KOPT-K1 (cell line): ENCODE results near the gene NIPBL.
"Not testable (repeated sequence)": the region's sequence is repeated elsewhere in the genome, so short reads cannot be mapped to it uniquely, and the experiment has no call there.

Experiments used
- H3K27ac ChIP-seq: fragments of 200-600 bp; sonication (generic); 2 replicates; pipeline ENCODE4 v1.5.1; 2016; ENCODE audit warnings: antibody characterized with exemption, mild to moderate bottlenecking, low read depth, low read length; ENCODE audit not compliant: poor library complexity, severe bottlenecking
- H3K36me3 ChIP-seq: fragments of 200-600 bp; sonication (generic); 2 replicates; pipeline ENCODE4 v1.5.1; 2017; ENCODE audit warnings: antibody characterized with exemption, mild to moderate bottlenecking, low read length, moderate library complexity; ENCODE audit not compliant: insufficient read depth
- H3K9me3 ChIP-seq: fragments of 200-600 bp; sonication (generic); 2 replicates; pipeline ENCODE4 v1.5.1; 2017; ENCODE audit warnings: antibody characterized with exemption, low read length, mild to moderate bottlenecking; ENCODE audit not compliant: insufficient read depth, poor library complexity, severe bottlenecking

NIPBL gene

GRCh38 chr5:37080697-37081096 lies 204.1 kb downstream of the NIPBL start:
- Histone ChIP-seq H3K36me3 (peaks cover 26% of the 10 kb centered on the region), H3K27ac (peak overlapping the region; percentile 35)

DNA sequence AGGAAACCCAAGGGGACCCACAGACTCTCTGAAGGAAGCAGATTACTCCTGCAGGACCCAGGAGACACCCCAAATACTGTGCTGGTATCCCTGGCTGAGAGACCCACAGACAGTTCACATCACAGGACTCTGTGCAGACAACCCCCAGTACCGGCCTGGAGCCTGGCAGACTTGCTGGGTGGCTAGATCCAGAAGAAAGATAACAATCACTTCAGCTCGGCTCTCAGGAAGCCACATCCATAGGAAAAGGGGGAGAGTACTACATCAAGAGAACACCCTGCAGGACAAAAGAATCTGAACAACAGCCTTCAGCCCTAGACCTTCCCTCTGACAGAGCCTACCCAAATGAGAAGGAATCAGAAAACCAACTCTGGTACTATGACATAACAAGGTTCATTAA lies 206.4 kb downstream of the NIPBL start:
- peaks cover 26% of the 10 kb centered on the region for H3K36me3 ChIP-seq
- H3K9me3 ChIP-seq, H3K27ac ChIP-seq: not testable (repeated sequence)

More at GRCh38 chr5:37080697-37081096, 204.1 kb downstream of the NIPBL start:
- H3K9me3 ChIP-seq, result no peaks in the 10 kb centered on the region

DNA sequence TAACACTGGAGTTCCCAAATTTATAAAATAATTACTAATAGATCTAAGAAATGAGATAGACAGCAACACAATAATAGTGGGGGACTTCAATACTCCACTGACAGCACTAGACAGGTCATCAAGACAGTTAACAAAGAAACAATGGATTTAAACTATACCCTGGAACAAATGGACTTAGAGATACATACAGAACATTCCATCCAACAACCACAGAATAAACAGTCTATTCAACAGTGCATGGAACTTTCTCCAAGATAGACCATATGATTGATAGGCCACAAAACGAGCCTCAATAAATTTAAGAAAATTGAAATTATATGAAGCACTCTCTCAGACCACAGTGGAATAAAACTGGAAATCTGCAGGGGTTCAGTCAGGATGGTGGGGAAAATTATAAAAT lies 209.5 kb downstream of the NIPBL start:
- H3K27ac ChIP-seq, result not testable (repeated sequence)
- Histone ChIP-seq H3K9me3 (peaks cover 28% of the 10 kb centered on the region), H3K36me3 (peaks cover 27% of the 10 kb centered on the region; the same call in 1 of the 2 replicates)

- Histone ChIP-seq H3K27ac (no peak overlapping the region), H3K9me3 (peaks cover 29% of the 10 kb centered on the region), H3K36me3 (peaks cover 32% of the 10 kb centered on the region; the same call in 1 of the 2 replicates)
These were observed 210.1 kb downstream of the NIPBL start for GRCh38 chr5:37086466-37087173.

- H3K36me3 ChIP-seq, result peaks cover 33% of the 10 kb centered on the region; the same call in 1 of the 2 replicates
These were observed 211.4 kb downstream of the NIPBL start for GRCh38 chr5:37088009-37088408.

DNA sequence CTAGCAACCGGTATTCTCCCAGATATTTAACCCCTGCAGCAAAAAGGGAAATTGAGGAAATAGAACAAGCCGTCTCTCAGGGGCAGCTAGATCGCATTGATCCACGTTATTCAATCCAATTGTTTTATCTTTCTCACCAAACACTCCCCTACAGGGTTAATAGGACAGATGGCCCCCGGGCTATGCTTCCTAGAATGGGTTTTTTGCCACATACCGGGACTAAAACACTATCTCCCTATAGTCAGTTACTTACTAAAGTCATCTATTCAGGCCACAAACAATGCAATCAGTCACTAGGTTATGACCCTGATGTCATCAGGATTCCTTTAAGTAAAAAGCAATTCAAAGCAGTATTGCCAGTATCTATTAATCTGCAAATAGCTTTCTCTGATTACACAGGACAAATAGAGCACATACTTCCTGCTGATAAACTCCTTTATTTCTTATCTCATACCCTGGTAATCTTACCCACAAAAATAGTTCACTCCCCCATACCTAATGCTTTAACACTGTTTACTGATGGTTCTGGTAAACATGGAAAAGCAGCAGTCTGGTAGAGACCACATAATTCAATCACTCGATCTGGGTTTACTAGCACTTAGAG lies 213.7 kb downstream of the NIPBL start:
- Histone ChIP-seq H3K9me3 (peaks cover 33% of the 10 kb centered on the region), H3K36me3 (peaks cover 30% of the 10 kb centered on the region; the same call in 1 of the 2 replicates), H3K27ac (no peak overlapping the region)

More at GRCh38 chr5:37088009-37088408, 211.4 kb downstream of the NIPBL start:
- peaks cover 29% of the 10 kb centered on the region for H3K9me3 ChIP-seq
- H3K27ac ChIP-seq, result no peak overlapping the region

GRCh38 chr5:37090781-37091180 lies 214.2 kb downstream of the NIPBL start:
- H3K27ac ChIP-seq, result no peak overlapping the region
- H3K9me3 ChIP-seq, result peaks cover 38% of the 10 kb centered on the region
- peaks cover 28% of the 10 kb centered on the region; the same call in 1 of the 2 replicates for H3K36me3 ChIP-seq

DNA sequence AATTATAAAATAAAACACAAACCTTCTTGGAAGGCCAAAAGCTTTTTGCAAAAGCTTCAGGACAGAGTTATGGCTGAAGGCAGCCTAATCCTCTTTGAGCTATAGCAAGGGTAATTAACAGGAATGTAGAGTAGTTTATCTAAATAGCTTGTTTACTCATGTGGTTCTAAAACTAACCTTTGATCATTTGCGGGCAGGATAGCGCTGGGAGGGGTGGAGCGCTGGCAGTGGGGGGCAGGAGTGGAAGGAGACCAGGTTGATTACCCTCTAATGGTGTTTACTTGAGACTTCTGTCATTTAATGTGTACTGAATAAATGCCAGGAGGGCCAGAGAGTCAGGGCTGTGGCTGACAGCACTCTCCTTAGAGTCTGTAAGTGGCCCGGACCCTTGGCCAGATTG lies 217.2 kb downstream of the NIPBL start:
- peaks cover 54% of the 10 kb centered on the region for H3K9me3 ChIP-seq
- peaks cover 19% of the 10 kb centered on the region; the same call in 1 of the 2 replicates for H3K36me3 ChIP-seq
- not testable (repeated sequence) for H3K27ac ChIP-seq

DNA sequence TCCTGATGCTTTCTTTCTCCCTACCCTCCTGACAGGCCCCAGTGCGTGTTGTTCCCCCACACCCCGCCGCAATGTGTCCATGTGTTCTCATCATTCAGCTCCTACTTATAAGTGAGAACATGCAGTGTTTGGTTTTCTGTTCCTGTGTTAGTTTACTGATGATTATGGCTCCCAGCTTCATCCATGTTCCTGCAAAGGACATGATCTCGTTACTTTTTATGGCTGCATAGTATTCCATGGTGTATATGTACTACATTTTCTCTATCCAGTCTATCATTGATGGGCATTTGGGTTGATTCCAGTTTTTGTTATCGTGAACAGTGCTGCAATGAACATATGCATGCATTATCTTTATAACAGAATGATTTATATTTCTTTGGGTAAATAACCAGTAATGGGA lies 222.7 kb downstream of the NIPBL start:
- not testable (repeated sequence) for H3K27ac ChIP-seq, H3K36me3 ChIP-seq
- peaks cover 70% of the 10 kb centered on the region for H3K9me3 ChIP-seq

DNA sequence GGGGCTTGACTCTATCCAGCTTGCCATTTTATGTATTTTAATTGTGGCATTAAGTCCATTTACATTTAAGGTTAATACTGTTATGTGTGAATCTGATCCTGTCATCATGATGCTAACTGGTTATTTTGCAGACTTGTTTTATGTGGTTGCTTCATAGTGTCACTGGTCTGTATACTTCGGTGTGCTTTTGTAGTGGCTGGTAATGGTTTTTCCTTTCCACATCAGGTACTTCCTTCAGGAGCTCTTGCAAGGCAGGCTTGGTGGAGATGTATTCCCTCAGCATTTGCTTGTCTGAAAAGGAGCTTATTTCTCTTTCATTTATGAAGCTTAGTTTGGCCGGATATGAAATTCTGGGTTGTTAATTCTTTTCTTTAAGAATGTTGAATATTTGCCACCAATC lies 226.7 kb downstream of the NIPBL start:
- H3K27ac ChIP-seq, result peak overlapping the region; percentile 31
- peaks cover 38% of the 10 kb centered on the region for H3K9me3 ChIP-seq
- peaks cover 34% of the 10 kb centered on the region for H3K36me3 ChIP-seq

DNA sequence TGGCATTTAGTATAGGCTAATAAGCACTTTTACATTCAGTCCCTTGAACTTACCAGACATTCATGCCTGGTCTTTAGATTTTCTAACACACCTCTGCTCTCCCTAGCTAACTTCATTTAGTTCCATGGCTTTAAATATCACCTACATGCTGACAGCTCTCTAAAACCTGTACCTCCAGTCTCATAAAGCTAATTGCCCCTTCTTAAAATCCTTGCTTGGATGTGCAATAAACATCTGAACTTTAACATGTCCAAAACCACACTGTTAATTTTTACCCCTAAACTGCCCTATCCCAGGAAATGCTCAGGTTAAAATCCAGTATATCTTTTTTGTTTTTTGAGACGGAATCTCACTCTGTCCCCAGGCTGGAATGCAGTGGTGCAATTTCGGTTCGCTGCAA lies 232.8 kb downstream of the NIPBL start:
- Histone ChIP-seq H3K9me3 (peaks cover 16% of the 10 kb centered on the region), H3K27ac (peak overlapping the region; percentile 98), H3K36me3 (peaks cover 45% of the 10 kb centered on the region)

DNA sequence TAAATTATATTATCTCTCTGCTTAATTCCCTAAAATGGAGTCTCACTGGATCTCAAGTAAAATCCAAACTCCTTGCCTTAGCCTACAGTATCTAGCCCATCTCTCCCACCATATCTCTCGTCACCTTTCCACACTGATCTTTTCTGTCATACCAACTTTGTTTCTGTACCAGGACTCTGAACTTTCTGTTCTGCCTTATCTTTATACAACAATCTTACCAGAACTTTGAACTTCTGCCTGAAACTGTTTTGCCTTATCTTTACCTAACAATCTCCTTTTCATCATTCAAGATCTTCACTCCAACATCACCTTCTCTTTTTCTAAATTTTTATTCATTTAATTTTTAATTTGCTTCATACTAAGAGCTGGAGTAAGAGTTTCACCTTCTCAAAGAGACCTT lies 233.6 kb downstream of the NIPBL start:
- H3K36me3 ChIP-seq, result peaks cover 47% of the 10 kb centered on the region
- H3K27ac ChIP-seq, result peak overlapping the region; percentile 98
- H3K9me3 ChIP-seq, result peaks cover 21% of the 10 kb centered on the region

DNA sequence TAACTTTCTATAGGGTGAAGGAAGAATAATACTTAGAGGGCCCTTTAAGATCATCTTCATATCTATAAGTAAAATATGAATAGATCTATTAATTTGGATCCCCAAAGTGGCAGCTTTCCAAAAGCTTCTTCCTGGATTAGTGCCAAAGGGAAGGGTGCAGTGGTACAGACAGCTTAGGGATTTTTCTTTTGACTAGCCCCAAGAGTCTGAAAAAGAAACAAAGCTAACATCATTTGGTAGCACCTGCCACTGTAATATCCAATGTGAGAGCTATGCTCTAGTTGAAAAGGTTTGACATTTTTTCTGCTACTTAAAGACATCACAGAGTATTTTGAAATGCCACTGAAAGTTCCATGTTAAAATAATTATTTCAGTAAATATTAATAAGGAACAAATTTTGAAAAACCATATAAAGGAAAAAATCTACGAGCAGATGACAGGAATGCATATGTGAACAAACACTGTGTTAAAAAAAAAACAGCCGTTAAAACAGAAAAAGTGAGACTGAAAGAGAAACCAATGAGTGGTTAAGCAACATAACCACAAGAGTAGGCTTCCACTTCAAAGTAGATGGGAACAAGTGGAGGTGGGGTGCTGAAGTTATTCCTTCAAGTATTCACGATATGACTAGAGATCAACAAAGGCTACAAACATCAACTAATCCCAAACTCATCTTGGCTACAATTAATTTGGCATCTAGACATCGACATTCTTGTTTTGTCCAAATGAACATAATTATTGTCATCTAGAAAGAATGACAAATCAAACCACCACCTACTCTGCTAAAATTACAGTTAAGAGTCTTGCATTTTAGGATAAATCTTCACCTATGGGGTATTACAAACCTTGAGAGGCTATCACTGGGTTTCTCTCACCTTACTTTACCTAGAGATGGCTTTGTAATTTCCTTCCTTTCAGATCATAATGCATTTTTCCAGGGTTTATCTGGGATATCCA lies 235.1 kb downstream of the NIPBL start:
- peaks cover 51% of the 10 kb centered on the region for H3K36me3 ChIP-seq
- H3K9me3 ChIP-seq, result peaks cover 21% of the 10 kb centered on the region
- peak overlapping the region; percentile 98 for H3K27ac ChIP-seq

- H3K36me3 ChIP-seq, result peaks cover 43% of the 10 kb centered on the region
- H3K27ac ChIP-seq, result peak overlapping the region; percentile 98
- H3K9me3 ChIP-seq, result peaks cover 21% of the 10 kb centered on the region
These were observed 235.9 kb downstream of the NIPBL start for GRCh38 chr5:37112383-37112991.
